A673 (cell line): ENCODE data around the gene MYO18A. TPM values are rescaled to one million over a fixed set of nuclear protein-coding genes. Genes with fewer than 3 reads are reported as not detected.

ENCODE experiments used
- BruUV-seq: library from RNA; stranded (reverse); fragments of 400-500 nt; replicated peaks from 2 replicates; lab custom pipeline; 2021; lab: Mats Ljungman, UMichigan
- CTCF ChIA-PET: fragments of 300-600 bp; sonication (Branson Sonifier 250); formaldehyde crosslinking; loops from one replicate; lab custom pipeline; 2022; ENCODE audit warnings: antibody characterized with exemption; lab: Charles Lee
- POLR2A ChIA-PET: fragments of 300-600 bp; sonication (Branson Sonifier 250); formaldehyde crosslinking; loops from one replicate; lab custom pipeline; 2022; ENCODE audit warnings: antibody characterized with exemption; ENCODE audit not compliant: low non-redundant PET; lab: Charles Lee
- DNase-seq: peaks from one replicate; pipeline ENCODE4 v3.0.0-alpha.2; 2015; ENCODE audit warnings: low spot score
- H3K27ac ChIP-seq: fragments of 200-600 bp; sonication (generic); 2 replicates; pipeline ENCODE4 v1.5.1; 2016; ENCODE audit warnings: mixed run types, low read depth, mild to moderate bottlenecking, mixed read lengths, antibody characterized with exemption, low read length; ENCODE audit not compliant: poor library complexity, severe bottlenecking
- H3K27me3 ChIP-seq: fragments of 200-600 bp; sonication (generic); replicated peaks from 2 replicates; pipeline ENCODE4 v1.6.1; 2017; ENCODE audit warnings: mixed run types, low read depth, mild to moderate bottlenecking, mixed read lengths, antibody characterized with exemption, low read length; ENCODE audit not compliant: insufficient read depth, poor library complexity
- H3K36me3 ChIP-seq: fragments of 200-600 bp; sonication (generic); 2 replicates; pipeline ENCODE4 v1.6.1; 2016; ENCODE audit warnings: mixed run types, mild to moderate bottlenecking, mixed read lengths, antibody characterized with exemption, low read length; ENCODE audit not compliant: insufficient read depth, poor library complexity, severe bottlenecking
- H3K4me1 ChIP-seq: fragments of 200-600 bp; sonication (generic); 2 replicates; pipeline ENCODE4 v1.6.1; 2017; ENCODE audit warnings: mixed run types, mild to moderate bottlenecking, mixed read lengths, antibody characterized with exemption, low read length; ENCODE audit not compliant: insufficient read depth, poor library complexity, severe bottlenecking
- H3K4me3 ChIP-seq: fragments of 200-600 bp; sonication (generic); 2 replicates; pipeline ENCODE4 v1.5.1; 2016; ENCODE audit warnings: low read depth, mixed run types, mild to moderate bottlenecking, mixed read lengths, low read length; ENCODE audit not compliant: poor library complexity, severe bottlenecking
- H3K9me3 ChIP-seq: fragments of 200-600 bp; sonication (generic); 2 replicates; pipeline ENCODE4 v1.6.1; 2016; ENCODE audit warnings: mixed run types, low read depth, mild to moderate bottlenecking, mixed read lengths, antibody characterized with exemption, low read length; ENCODE audit not compliant: poor library complexity, severe bottlenecking
- CTCF ChIP-seq: fragments of 300-800, 200-600 bp; sonication (generic); conservative IDR thresholded peaks from 2 replicates; pipeline ENCODE4 v1.5.1; 2017; ENCODE audit warnings: low read depth, mild to moderate bottlenecking, antibody characterized with exemption, low read length, moderate library complexity, mixed read lengths
- EZH2 ChIP-seq: fragments of 200-600 bp; sonication (generic); IDR thresholded peaks from 2 replicates; pipeline ENCODE4 v1.6.1; 2017; ENCODE audit warnings: borderline replicate concordance, low read depth, mild to moderate bottlenecking, mixed read lengths, antibody characterized with exemption, low read length; ENCODE audit not compliant: poor library complexity, severe bottlenecking
- intact Hi-C: fragments of 100-400 bp; cut with micrococcal nuclease; formaldehyde crosslinking; loops from one replicate; pipeline ENCODE4 v1.10.0; 2022; ENCODE audit not compliant: unreplicated experiment
- total RNA-seq: library from RNA; stranded (reverse); gene quantifications from 2 replicates; pipeline ENCODE4 v1.2.3, GENCODE V29; 2021

The MYO18A gene
- total RNA-seq, 1 experiment from 2014 or later, result 26.6 TPM

GRCh38 chr17:29127840-29128239 lies 52.4 kb downstream of the MYO18A start:
- POLR2A ChIA-PET, result no interaction called here

GRCh38 chr17:29126268-29126930 lies 53.8 kb downstream of the MYO18A start:
- DNase-seq, result no peak
- Histone ChIP-seq H3K4me1 (no peaks in the 10 kb centered on the region), H3K36me3 (no peaks in the 10 kb centered on the region), H3K27me3 (no peaks in the 10 kb centered on the region), H3K27ac (no peak overlapping the region), H3K4me3 (no peak overlapping the region), H3K9me3 (no peaks in the 10 kb centered on the region)
- ChIA-PET POLR2A (no interaction called here), CTCF (interaction anchor here (0.6 to 0.9 kb wide), 2 partner anchors 9 to 446 kb away, joined by 4 read pairs; no protein-coding TSS in a partner anchor)
- no TSS peak for BruUV-seq
- intact Hi-C loops, result no loop called here
- no peak for TF ChIP-seq CTCF
- no peak for TF ChIP-seq EZH2

More at GRCh38 chr17:29127840-29128239, 52.4 kb downstream of the MYO18A start:
- no peak for DNase-seq
- intact Hi-C loops, result no loop called here
- CTCF ChIA-PET, result interaction anchor here (0.6 to 0.7 kb wide), 2 partner anchors 16 to 21 kb away, joined by 3 read pairs; no protein-coding TSS in a partner anchor
- no peaks in the 10 kb centered on the region for H3K9me3 ChIP-seq
- no peaks in the 10 kb centered on the region for H3K27me3 ChIP-seq
- H3K4me1 ChIP-seq, result no peaks in the 10 kb centered on the region
- H3K36me3 ChIP-seq, result no peaks in the 10 kb centered on the region
- H3K4me3 ChIP-seq, result no peak overlapping the region
- no peak overlapping the region for H3K27ac ChIP-seq
- BruUV-seq, result no TSS peak
- TF ChIP-seq EZH2, result no peak
- TF ChIP-seq CTCF, result no peak

GRCh38 chr17:29125651-29126050 lies 54.5 kb downstream of the MYO18A start:
- POLR2A ChIA-PET, result no interaction called here
- no peak for TF ChIP-seq EZH2
- TF ChIP-seq CTCF, result no peak
- CTCF ChIA-PET, result interaction anchor here (0.6 to 2.0 kb wide), 3 partner anchors 9 to 447 kb away, joined by 4 to 9 read pairs (median 4); partner anchors contain the start of gene MYO18A
- Histone ChIP-seq H3K4me3 (no peak overlapping the region), H3K36me3 (no peaks in the 10 kb centered on the region), H3K4me1 (no peaks in the 10 kb centered on the region), H3K27ac (no peak overlapping the region), H3K27me3 (no peaks in the 10 kb centered on the region), H3K9me3 (no peaks in the 10 kb centered on the region)
- no peak for DNase-seq
- intact Hi-C loops, result no loop called here
- no TSS peak for BruUV-seq
